Measurements from ENCODE around the gene SLC16A2.
"Not testable (repeated sequence)": the region's sequence is repeated elsewhere in the genome, so short reads cannot be mapped to it uniquely, and the experiment has no call there.

SLC16A2 gene

GRCh38 chrX:74515356-74515755 is 94.1 kb downstream of the SLC16A2 start:
- FAIRE-seq (no peak), DNase-seq (ENCODE audit: insufficient read length, low spot score) (no peak)
- no peak for TF ChIP-seq CTCF (IDR thresholded peaks at IDR 0.05; ENCODE audit: insufficient read depth, missing control alignments)

- not testable (repeated sequence) for DNase-seq (ENCODE audit: insufficient read length, low spot score); FAIRE-seq
Measured at GRCh38 chrX:74516013-74516412, 94.7 kb downstream of the SLC16A2 start.

GRCh38 chrX:74519870-74520269 is 98.6 kb downstream of the SLC16A2 start:
- FAIRE-seq (no peak), DNase-seq (ENCODE audit: insufficient read length, low spot score) (no peak)
- TF ChIP-seq CTCF (IDR thresholded peaks at IDR 0.05; ENCODE audit: insufficient read depth, missing control alignments) = no peak

- TF ChIP-seq CTCF (IDR thresholded peaks at IDR 0.05; ENCODE audit: insufficient read depth, missing control alignments) = no peak
- no peak for FAIRE-seq
Measured at GRCh38 chrX:74520291-74520690, 99.0 kb downstream of the SLC16A2 start.

GRCh38 chrX:74520896-74521295 is 99.6 kb downstream of the SLC16A2 start:
- no peak for FAIRE-seq
- TF ChIP-seq CTCF (IDR thresholded peaks at IDR 0.05; ENCODE audit: insufficient read depth, missing control alignments) = no peak
- DNase-seq (ENCODE audit: insufficient read length, low spot score) = no peak

More at GRCh38 chrX:74520291-74520690, 99.0 kb downstream of the SLC16A2 start:
- no peak for DNase-seq (ENCODE audit: insufficient read length, low spot score)

- TF ChIP-seq CTCF (IDR thresholded peaks at IDR 0.05; ENCODE audit: insufficient read depth, missing control alignments) = no peak
- FAIRE-seq (no peak), DNase-seq (ENCODE audit: insufficient read length, low spot score) (no peak)
Measured at GRCh38 chrX:74521961-74522751, 100.9 kb downstream of the SLC16A2 start.

GRCh38 chrX:74523224-74523623 is 101.9 kb downstream of the SLC16A2 start:
- FAIRE-seq = no peak
- no peak for DNase-seq (ENCODE audit: insufficient read length, low spot score)
- no peak for TF ChIP-seq CTCF (IDR thresholded peaks at IDR 0.05; ENCODE audit: insufficient read depth, missing control alignments)
